Measurements from ENCODE around the gene EID2.

Gene EID2

GRCh38 chr19:39502640-39503417 is 37.1 kb downstream of the EID2 start:
- H3K4me3 ChIP-seq (ENCODE audit: low read depth, low read length) = no peak overlapping the region
- POLR2A ChIA-PET = no interaction called here
- TF ChIP-seq CTCF (IDR thresholded peaks at IDR 0.05; ENCODE audit: insufficient read depth, low read length, missing control alignments) = peak; percentile 72
- CTCF ChIA-PET = interaction anchor here (0.9 to 2.1 kb wide), 22 partner anchors 10 to 120 kb away, joined by 3 to 15 read pairs (median 5); partner anchors contain the start of genes EID2B, RPS16 and SELENOV
- no peak for DNase-seq (ENCODE audit: low read depth, low spot score)

- no peak for DNase-seq (ENCODE audit: low read depth, low spot score)
- POLR2A ChIA-PET = no interaction called here
- CTCF ChIA-PET = interaction anchor here (1.0 to 7.6 kb wide), 3 partner anchors 11 to 32 kb away, joined by 3 to 45 read pairs (median 3); partner anchors contain the start of gene EID2B
- no peak for TF ChIP-seq CTCF (IDR thresholded peaks at IDR 0.05; ENCODE audit: insufficient read depth, low read length, missing control alignments)
- H3K4me3 ChIP-seq (ENCODE audit: low read depth, low read length) = no peak overlapping the region
These were observed 38.6 kb downstream of the EID2 start for GRCh38 chr19:39501340-39501739.

- ChIA-PET CTCF (interaction anchor here (1.0 to 7.6 kb wide), 3 partner anchors 10 to 33 kb away, joined by 3 to 45 read pairs (median 3); partner anchors contain the start of gene EID2B), POLR2A (no interaction called here)
These were observed 39.4 kb downstream of the EID2 start for GRCh38 chr19:39500543-39500942.

GRCh38 chr19:39499932-39500331 is 40.0 kb downstream of the EID2 start:
- ChIA-PET POLR2A (no interaction called here), CTCF (interaction anchor here (1.4 to 7.6 kb wide), 2 partner anchors 34 to 59 kb away, joined by 4 to 45 read pairs; partner anchors contain the start of gene EID2B)
- no peak for DNase-seq (ENCODE audit: low read depth, low spot score)
- H3K4me3 ChIP-seq (ENCODE audit: low read depth, low read length) = no peak overlapping the region
- no peak for TF ChIP-seq CTCF (IDR thresholded peaks at IDR 0.05; ENCODE audit: insufficient read depth, low read length, missing control alignments)

More at GRCh38 chr19:39500543-39500942, 39.4 kb downstream of the EID2 start:
- no peak for DNase-seq (ENCODE audit: low read depth, low spot score)
- TF ChIP-seq CTCF (IDR thresholded peaks at IDR 0.05; ENCODE audit: insufficient read depth, low read length, missing control alignments) = no peak
- no peak overlapping the region for H3K4me3 ChIP-seq (ENCODE audit: low read depth, low read length)

GRCh38 chr19:39498798-39499642 is 40.9 kb downstream of the EID2 start, which contains the start of gene DLL3:
DLL3 (plus strand) TSS chr19:39498947; CDS start chr19:39498975, 28 bp downstream.
- POLR2A ChIA-PET = no interaction called here
- CTCF ChIA-PET = interaction anchor here (1.4 to 7.6 kb wide), 5 partner anchors 9 to 64 kb away, joined by 3 to 45 read pairs (median 3); partner anchors contain the start of genes EID2, EID2B and RPS16
- TF ChIP-seq CTCF (IDR thresholded peaks at IDR 0.05; ENCODE audit: insufficient read depth, low read length, missing control alignments) = no peak
- no peak for DNase-seq (ENCODE audit: low read depth, low spot score)
- peak within 1 kb of the TSS; percentile 20; the same call in 1 of the 2 replicates for H3K4me3 ChIP-seq (ENCODE audit: low read depth, low read length)
